Activated naive CD8-positive, alpha-beta T cell (primary cell): ENCODE results near the gene MOV10.

Experiments
- H3K27ac Mint-ChIP-seq: one replicate; pipeline ENCODE4 v1.8.0; 2021; ENCODE audit warnings: mixed read lengths
- H3K27me3 Mint-ChIP-seq: one replicate; pipeline ENCODE4 v1.8.0; 2021; ENCODE audit warnings: mixed read lengths
- H3K36me3 Mint-ChIP-seq: one replicate; pipeline ENCODE4 v1.8.0; 2021; ENCODE audit warnings: mixed read lengths
- H3K4me1 Mint-ChIP-seq: one replicate; pipeline ENCODE4 v1.8.0; 2021; ENCODE audit warnings: low read depth, mixed read lengths
- H3K4me3 Mint-ChIP-seq: one replicate; pipeline ENCODE4 v1.8.0; 2021; ENCODE audit warnings: mild to moderate bottlenecking, mixed read lengths
- H3K9me3 Mint-ChIP-seq: one replicate; pipeline ENCODE4 v1.8.0; 2021; ENCODE audit warnings: low read depth, mixed read lengths

Gene MOV10

DNA sequence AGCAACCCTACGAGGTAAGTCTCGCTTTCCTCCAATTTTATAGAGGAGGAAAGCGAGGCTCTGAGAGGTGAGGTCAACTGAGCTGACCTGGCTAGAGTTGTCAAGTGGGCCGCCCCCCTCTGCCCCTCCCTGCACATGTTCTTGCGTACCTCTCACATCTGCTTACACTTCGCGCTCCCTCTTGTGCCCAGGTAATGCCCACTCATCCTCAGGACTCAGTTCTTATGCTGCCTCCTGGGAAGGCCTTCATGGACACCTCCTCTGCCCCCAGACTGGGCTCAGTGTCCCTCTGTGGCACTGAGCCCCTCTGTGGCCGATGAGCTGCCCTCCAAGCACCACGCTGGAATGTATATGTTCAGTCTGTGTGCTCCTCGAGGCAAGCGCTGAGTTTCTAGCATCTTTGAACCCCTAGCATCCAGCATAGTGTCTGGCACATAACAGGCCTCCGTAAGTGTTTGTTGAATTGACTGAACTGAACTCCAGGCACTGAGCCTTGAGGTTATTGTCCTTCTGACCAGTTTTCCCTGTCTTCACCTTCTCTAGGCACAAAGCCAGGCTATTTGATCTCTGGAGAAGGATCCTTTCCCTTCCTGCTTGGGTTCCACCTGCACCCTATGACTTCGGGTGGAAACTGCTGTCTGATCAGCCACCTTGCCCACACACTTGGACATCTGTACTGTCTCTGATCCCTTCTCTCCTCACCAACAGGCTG, 13.5 kb downstream of the MOV10 start:
- H3K27ac Mint-ChIP-seq, result no peak overlapping the region
- H3K4me3 Mint-ChIP-seq, result no peak overlapping the region
- H3K4me1 Mint-ChIP-seq, result peaks cover 9% of the 10 kb centered on the region
- H3K9me3 Mint-ChIP-seq, result no peaks in the 10 kb centered on the region
- peaks cover 7% of the 10 kb centered on the region for H3K36me3 Mint-ChIP-seq
- H3K27me3 Mint-ChIP-seq, result no peaks in the 10 kb centered on the region

DNA sequence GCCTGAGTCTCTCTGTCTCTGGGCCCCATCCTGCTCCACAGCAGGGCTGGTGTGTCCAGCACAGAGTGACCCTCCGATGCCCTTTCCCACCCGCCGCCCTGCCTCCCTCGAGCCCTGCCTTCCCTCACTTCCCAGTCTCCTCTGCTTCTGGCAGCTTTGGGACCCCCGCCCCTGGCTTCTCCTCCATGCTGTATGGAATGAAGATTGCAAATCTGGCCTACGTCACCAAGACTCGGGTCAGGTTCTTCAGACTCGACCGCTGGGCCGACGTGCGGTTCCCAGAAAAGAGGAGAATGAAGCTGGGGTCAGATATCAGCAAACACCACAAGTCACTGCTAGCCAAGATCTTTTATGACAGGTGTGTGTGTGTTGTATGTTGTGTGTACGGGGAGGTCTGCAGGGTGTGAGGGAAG, 14.3 kb downstream of the MOV10 start:
- Mint-ChIP-seq H3K4me1 (peaks cover 9% of the 10 kb centered on the region), H3K9me3 (no peaks in the 10 kb centered on the region), H3K36me3 (peaks cover 9% of the 10 kb centered on the region), H3K27me3 (no peaks in the 10 kb centered on the region), H3K27ac (peak overlapping the region; percentile 34), H3K4me3 (no peak overlapping the region)

DNA sequence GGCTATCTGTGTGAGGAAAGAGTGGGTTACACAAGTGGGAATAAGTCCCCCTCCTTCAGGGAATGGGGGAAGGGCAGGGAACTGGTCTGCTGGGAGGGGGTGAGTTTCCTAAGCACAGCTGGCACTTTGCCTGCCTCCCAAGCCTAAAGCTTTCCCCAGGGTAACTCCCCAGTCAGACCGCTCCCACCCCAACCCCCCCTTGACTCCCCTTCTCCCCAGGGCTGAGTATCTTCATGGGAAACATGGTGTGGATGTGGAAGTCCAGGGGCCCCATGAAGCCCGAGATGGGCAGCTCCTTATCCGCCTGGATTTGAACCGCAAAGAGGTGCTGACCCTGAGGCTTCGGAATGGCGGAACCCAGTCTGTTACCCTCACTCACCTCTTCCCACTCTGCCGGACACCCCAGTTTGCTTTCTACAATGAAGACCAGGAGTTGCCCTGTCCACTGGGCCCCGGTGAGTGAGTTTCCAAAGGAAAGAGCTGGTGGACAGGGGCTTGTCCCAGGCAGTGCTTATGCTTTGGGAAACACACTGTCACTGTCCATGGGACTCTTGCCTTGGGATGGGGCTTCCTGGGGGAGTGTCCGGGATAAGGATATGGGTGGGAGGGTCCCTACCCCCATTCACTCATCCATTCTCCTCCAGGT, 14.9 kb downstream of the MOV10 start:
- peaks cover 9% of the 10 kb centered on the region for H3K36me3 Mint-ChIP-seq
- H3K4me1 Mint-ChIP-seq, result peaks cover 9% of the 10 kb centered on the region
- H3K9me3 Mint-ChIP-seq, result no peaks in the 10 kb centered on the region
- no peak overlapping the region for H3K4me3 Mint-ChIP-seq
- no peaks in the 10 kb centered on the region for H3K27me3 Mint-ChIP-seq
- H3K27ac Mint-ChIP-seq, result no peak overlapping the region

DNA sequence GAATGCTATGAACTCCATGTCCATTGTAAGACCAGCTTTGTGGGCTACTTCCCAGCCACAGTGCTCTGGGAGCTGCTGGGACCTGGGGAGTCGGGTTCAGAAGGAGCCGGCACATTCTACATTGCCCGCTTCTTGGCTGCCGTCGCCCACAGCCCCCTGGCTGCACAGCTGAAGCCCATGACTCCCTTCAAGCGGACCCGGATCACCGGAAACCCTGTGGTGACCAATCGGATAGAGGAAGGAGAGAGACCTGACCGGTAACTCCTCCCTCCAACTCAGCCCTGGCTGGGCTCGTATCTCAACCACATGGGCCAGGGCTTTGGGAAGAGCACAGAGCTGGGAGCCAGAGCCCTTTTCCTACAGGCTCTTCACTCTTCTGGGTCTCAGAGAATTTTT, 15.4 kb downstream of the MOV10 start:
- Mint-ChIP-seq H3K4me3 (no peak overlapping the region), H3K27me3 (no peaks in the 10 kb centered on the region), H3K9me3 (no peaks in the 10 kb centered on the region), H3K4me1 (peaks cover 9% of the 10 kb centered on the region), H3K36me3 (peaks cover 9% of the 10 kb centered on the region), H3K27ac (no peak overlapping the region)

DNA sequence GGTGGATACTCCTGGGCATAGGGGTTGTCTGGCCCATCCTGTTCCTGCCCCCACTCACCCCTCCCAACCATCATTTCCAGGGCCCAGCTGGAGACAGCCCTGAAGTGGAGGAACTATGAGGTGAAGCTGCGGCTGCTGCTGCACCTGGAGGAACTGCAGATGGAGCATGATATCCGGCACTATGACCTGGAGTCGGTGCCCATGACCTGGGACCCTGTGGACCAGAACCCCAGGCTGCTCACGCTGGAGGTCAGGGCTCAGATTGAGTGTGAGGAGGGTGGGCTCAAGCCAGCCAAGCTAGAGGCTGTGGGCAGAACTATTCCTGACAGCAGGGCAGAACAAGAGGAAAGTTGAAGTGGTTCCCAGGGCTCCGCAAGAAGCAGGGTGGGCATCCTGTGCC, 18.2 kb downstream of the MOV10 start:
- H3K27ac Mint-ChIP-seq, result no peak overlapping the region
- H3K4me3 Mint-ChIP-seq, result no peak overlapping the region
- no peaks in the 10 kb centered on the region for H3K27me3 Mint-ChIP-seq
- H3K9me3 Mint-ChIP-seq, result no peaks in the 10 kb centered on the region
- peaks cover 3% of the 10 kb centered on the region for H3K4me1 Mint-ChIP-seq
- peaks cover 9% of the 10 kb centered on the region for H3K36me3 Mint-ChIP-seq

DNA sequence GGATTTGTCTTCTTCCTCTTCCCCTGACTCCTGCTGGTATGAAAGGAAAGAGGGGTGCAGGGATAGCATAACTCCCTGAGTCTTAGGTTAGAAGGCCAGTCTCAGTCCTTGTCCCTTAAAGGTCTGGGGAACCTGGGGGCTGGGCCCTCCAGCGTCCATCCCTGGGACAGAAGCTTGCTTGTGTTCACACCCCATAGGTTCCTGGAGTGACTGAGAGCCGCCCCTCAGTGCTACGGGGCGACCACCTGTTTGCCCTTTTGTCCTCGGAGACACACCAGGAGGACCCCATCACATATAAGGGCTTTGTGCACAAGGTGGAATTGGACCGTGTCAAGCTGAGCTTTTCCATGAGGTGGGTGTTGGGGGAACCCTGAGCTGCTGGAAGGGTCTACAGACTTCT, 19.4 kb downstream of the MOV10 start:
- no peaks in the 10 kb centered on the region for H3K27me3 Mint-ChIP-seq
- no peaks in the 10 kb centered on the region for H3K4me1 Mint-ChIP-seq
- no peaks in the 10 kb centered on the region for H3K9me3 Mint-ChIP-seq
- no peak overlapping the region for H3K4me3 Mint-ChIP-seq
- no peak overlapping the region for H3K27ac Mint-ChIP-seq
- H3K36me3 Mint-ChIP-seq, result peaks cover 9% of the 10 kb centered on the region

DNA sequence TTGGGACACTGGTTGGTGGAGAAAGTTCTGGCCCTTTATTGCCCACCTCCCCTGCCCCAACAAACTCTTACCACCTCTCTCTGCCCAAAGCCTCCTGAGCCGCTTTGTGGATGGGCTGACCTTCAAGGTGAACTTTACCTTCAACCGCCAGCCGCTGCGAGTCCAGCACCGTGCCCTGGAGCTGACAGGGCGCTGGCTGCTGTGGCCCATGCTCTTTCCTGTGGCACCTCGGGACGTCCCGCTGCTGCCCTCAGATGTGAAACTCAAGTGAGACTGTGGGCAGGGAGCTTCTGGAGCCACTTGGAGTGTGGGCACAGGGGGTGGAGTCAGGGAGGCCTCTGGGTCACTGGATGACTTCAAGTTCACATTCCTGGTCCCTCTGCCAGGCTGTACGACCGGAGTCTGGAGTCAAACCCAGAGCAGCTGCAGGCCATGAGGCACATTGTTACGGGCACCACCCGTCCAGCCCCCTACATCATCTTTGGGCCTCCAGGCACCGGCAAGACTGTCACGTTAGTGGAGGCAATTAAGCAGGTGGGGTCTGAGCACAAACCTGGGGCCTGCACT, 20.0 kb downstream of the MOV10 start:
- Mint-ChIP-seq H3K9me3 (no peaks in the 10 kb centered on the region), H3K27me3 (no peaks in the 10 kb centered on the region), H3K36me3 (peaks cover 7% of the 10 kb centered on the region), H3K4me3 (no peak overlapping the region), H3K27ac (no peak overlapping the region), H3K4me1 (peaks cover 3% of the 10 kb centered on the region)

DNA sequence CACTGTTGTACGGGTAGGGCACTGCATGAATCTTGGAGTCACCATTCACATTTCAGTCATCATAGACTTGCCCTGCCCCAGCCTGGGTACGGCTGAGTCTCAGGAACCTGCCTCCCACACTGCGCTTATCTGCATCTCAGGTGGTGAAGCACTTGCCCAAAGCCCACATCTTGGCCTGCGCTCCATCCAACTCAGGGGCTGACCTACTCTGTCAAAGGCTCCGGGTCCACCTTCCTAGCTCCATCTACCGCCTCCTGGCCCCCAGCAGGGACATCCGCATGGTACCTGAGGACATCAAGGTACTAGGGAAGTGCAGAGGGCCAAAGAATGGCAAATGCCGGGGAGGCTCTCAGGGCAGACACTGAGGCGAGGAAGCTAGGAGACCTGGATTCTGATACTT, 20.8 kb downstream of the MOV10 start:
- Mint-ChIP-seq H3K27me3 (no peaks in the 10 kb centered on the region), H3K4me3 (no peak overlapping the region), H3K27ac (no peak overlapping the region), H3K9me3 (no peaks in the 10 kb centered on the region), H3K36me3 (peaks cover 7% of the 10 kb centered on the region), H3K4me1 (peaks cover 11% of the 10 kb centered on the region)

DNA sequence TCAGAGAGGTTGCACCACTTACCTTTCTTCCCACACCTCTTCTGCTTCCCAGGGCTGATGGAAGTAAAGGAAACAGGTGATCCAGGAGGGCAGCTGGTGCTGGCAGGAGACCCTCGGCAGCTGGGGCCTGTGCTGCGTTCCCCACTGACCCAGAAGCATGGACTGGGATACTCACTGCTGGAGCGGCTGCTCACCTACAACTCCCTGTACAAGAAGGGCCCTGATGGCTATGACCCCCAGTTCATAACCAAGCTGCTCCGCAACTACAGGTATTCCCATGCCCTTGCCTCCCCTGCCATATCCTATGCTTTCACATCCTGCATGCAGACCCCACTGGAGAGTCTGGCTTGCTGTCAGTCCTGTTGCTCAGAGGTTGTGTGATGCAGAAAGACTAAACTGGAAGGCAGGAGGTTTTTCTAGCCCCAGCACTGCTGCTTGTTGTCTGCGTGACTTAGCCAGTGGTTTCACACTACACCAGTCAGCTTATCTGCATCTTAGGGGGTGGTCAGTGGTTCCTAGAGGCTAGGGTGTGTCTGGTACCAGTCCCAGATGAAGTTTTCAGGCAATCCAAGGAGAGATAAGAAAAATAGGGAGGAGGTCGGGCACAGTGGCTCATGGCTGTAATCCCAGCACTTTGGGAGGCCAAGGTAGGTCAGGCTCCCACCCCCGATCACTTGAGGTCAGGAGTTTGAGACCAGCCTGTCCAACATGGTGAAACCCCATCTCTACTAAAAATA, 22.3 kb downstream of the MOV10 start:
- no peaks in the 10 kb centered on the region for H3K9me3 Mint-ChIP-seq
- H3K27ac Mint-ChIP-seq, result no peak overlapping the region
- peaks cover 5% of the 10 kb centered on the region for H3K36me3 Mint-ChIP-seq
- H3K4me1 Mint-ChIP-seq, result peaks cover 26% of the 10 kb centered on the region
- no peaks in the 10 kb centered on the region for H3K27me3 Mint-ChIP-seq
- H3K4me3 Mint-ChIP-seq, result no peak overlapping the region

DNA sequence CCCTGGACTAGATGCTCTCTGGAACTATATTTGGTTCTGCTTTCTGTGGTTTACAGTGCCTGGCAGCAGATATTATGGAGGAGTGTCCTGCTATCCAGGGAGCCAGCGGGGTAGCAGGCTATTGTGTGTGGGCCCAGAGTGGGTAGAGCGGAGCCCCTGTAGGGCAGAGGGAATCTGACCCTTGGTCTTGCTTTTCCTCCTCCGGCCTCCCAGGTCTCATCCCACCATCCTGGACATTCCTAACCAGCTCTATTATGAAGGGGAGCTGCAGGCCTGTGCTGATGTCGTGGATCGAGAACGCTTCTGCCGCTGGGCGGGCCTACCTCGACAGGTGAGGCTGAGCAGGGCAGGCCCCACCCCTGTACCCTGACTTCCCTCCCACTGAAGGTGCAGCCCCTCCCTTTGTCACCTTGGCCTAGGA, 23.3 kb downstream of the MOV10 start:
- Mint-ChIP-seq H3K4me3 (no peak overlapping the region), H3K27ac (no peak overlapping the region), H3K36me3 (peaks cover 4% of the 10 kb centered on the region), H3K9me3 (no peaks in the 10 kb centered on the region), H3K27me3 (no peaks in the 10 kb centered on the region), H3K4me1 (peaks cover 35% of the 10 kb centered on the region)

DNA sequence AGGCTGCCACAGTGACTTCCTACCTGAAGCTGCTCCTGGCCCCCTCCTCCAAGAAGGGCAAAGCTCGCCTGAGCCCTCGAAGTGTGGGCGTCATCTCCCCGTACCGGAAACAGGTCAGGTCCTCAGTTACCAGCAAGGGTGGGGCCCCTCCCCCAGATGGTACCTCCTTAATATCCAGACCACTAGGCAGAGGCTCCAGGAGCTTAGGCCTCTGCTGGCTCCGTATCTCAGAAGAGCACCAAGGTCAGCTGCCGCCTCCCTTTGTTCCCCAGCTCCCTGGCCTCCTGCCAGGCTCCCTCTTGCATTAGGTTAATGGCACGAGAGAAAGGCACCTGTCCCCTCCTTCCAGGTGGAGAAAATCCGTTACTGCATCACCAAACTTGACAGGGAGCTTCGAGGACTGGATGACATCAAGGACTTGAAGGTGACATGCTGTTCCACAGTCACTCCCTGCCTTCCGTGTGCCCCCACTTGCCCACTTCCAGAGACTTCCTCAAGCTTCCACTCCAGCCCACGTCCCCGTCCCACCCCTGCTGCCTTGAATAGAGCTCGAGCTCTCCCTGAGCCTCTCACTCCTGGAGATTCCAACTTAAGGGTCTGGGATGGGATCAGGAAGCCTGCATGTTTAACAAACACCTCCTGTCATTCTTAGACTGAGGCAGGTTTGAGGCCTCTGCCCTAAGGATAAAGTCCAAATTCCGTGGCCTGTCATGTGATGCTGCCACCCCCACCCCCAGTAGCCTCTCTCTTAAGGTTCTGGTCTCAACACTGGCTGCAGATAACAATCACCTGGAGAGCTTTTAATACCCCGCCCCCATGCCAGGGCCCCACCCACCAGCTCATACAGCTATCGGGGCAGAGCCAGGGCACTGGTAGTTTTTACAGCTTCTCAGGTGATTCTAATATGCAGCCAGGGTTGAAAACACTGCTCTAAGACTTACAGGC, 24.2 kb downstream of the MOV10 start:
- H3K9me3 Mint-ChIP-seq, result no peaks in the 10 kb centered on the region
- H3K27ac Mint-ChIP-seq, result peak overlapping the region; percentile 88
- no peak overlapping the region for H3K4me3 Mint-ChIP-seq
- H3K27me3 Mint-ChIP-seq, result no peaks in the 10 kb centered on the region
- peaks cover 38% of the 10 kb centered on the region for H3K4me1 Mint-ChIP-seq
- H3K36me3 Mint-ChIP-seq, result no peaks in the 10 kb centered on the region

DNA sequence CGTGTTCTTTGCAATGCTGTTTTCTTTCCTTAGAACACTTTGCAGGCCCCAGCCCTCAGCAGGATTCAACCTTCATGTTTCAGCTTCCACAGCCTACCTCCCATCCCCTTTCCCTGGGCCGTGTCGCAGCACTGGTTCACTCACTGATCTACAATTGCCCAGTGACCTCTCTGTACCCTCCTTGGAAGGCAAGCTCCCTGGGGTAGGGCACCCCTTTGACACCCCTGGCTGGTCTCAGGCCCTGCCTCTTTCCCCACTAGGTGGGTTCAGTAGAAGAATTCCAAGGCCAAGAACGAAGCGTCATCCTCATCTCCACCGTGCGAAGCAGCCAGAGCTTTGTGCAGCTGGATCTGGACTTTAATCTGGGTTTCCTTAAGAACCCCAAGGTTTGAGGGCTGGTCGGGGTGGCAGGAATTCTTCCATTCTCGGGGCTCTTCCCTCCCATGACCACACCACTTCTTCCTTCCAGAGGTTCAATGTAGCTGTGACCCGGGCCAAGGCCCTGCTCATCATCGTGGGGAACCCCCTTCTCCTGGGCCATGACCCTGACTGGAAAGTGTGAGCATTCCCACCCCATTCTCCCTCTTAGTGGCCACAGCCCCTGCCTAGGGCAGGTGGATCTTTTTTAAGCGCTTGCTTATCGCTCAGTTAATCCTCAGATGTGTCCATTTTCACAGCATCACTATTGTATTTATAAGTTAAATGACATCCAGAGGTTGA, 25.1 kb downstream of the MOV10 start:
- Mint-ChIP-seq H3K36me3 (no peaks in the 10 kb centered on the region), H3K4me3 (peak overlapping the region; percentile 30), H3K9me3 (no peaks in the 10 kb centered on the region), H3K4me1 (peaks cover 47% of the 10 kb centered on the region), H3K27ac (peak overlapping the region; percentile 88), H3K27me3 (no peaks in the 10 kb centered on the region)

DNA sequence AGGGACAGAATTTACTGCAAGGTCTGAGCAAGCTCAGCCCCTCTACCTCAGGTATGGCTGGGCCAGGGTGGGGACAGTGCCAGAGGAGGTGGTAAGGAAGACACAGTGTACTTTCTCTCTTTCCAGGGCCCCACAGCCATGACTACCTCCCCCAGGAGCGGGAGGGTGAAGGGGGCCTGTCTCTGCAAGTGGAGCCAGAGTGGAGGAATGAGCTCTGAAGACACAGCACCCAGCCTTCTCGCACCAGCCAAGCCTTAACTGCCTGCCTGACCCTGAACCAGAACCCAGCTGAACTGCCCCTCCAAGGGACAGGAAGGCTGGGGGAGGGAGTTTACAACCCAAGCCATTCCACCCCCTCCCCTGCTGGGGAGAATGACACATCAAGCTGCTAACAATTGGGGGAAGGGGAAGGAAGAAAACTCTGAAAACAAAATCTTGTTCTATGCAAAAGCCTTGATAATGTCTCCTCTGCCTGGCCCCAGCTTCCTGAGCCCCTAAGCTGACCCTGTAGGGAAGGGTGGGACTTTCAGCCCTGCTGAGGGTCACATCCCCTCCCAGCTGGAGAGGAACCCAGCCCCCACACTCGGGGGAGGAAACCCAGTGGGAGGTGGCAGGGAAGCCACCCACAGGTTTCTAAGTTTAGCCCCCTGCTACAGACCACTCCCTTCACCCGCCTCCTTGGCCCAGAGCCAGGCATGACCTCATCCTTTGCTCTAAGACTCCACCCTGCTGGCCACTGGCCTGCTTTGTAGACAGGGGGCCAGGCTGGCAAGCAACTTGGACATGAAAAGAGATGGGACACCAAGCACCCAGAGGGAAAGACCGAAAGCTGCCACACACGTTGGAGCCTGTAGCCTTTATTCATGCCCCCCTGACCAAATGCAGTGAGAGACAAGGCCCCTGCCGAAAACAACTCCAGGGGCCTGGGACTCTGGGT, 26.1 kb downstream of the MOV10 start:
- H3K36me3 Mint-ChIP-seq, result no peaks in the 10 kb centered on the region
- peaks cover 57% of the 10 kb centered on the region for H3K4me1 Mint-ChIP-seq
- H3K27ac Mint-ChIP-seq, result peak overlapping the region; percentile 88
- peak overlapping the region; percentile 51 for H3K4me3 Mint-ChIP-seq
- H3K27me3 Mint-ChIP-seq, result no peaks in the 10 kb centered on the region
- H3K9me3 Mint-ChIP-seq, result no peaks in the 10 kb centered on the region
